H9 (cell line): ENCODE data around the gene GPC4. TPM values are rescaled to one million over a fixed set of nuclear protein-coding genes. Genes with fewer than 3 reads are reported as not detected.

ENCODE experiments used
- DNase-seq: peaks from one replicate; pipeline ENCODE4 v3.0.0-alpha.2; 2017
- H2AFZ ChIP-seq: one replicate; pipeline ENCODE4 v1.6.1; 2013; ENCODE audit warnings: mild to moderate bottlenecking, low read length, control low read depth, moderate library complexity
- H2AK5ac ChIP-seq: 2 replicates; pipeline ENCODE4 v1.6.1; 2013; ENCODE audit warnings: low read length, control low read depth, mixed read lengths; ENCODE audit not compliant: insufficient read length
- H2BK120ac ChIP-seq: one replicate; pipeline ENCODE4 v1.6.1; 2013; ENCODE audit warnings: low read depth, mild to moderate bottlenecking, low read length, control low read depth, inconsistent platforms; ENCODE audit not compliant: poor library complexity, severe bottlenecking
- H2BK12ac ChIP-seq: 2 replicates; pipeline ENCODE4 v1.6.1; 2013; ENCODE audit warnings: low read length, control low read depth, mixed read lengths, low read depth; ENCODE audit not compliant: insufficient read length
- H2BK15ac ChIP-seq: 2 replicates; pipeline ENCODE4 v1.6.1; 2013; ENCODE audit warnings: low read depth, low read length, control low read depth
- H2BK20ac ChIP-seq: one replicate; pipeline ENCODE4 v1.6.1; 2013; ENCODE audit warnings: low read depth, mild to moderate bottlenecking, low read length, control low read depth, inconsistent platforms; ENCODE audit not compliant: poor library complexity, severe bottlenecking
- H2BK5ac ChIP-seq: 2 replicates; pipeline ENCODE4 v1.6.1; 2013; ENCODE audit warnings: low read length, control low read depth, mixed read lengths; ENCODE audit not compliant: insufficient read length
- H3K14ac ChIP-seq: 2 replicates; pipeline ENCODE4 v1.6.1; 2013; ENCODE audit warnings: low read length, control low read depth; ENCODE audit not compliant: insufficient read depth
- H3K18ac ChIP-seq: 2 replicates; pipeline ENCODE4 v1.6.1; 2013; ENCODE audit warnings: low read depth, mild to moderate bottlenecking, mixed read lengths, low read length, control low read depth; ENCODE audit not compliant: insufficient read length
- H3K23ac ChIP-seq: 2 replicates; pipeline ENCODE4 v1.6.1; 2013; ENCODE audit warnings: low read length, control low read depth, mixed read lengths, low read depth; ENCODE audit not compliant: insufficient read length
- H3K23me2 ChIP-seq: 2 replicates; pipeline ENCODE4 v1.6.1; 2013; ENCODE audit warnings: low read depth, mild to moderate bottlenecking, mixed read lengths, low read length, control low read depth; ENCODE audit not compliant: insufficient read length, poor library complexity, severe bottlenecking
- H3K27ac ChIP-seq: 2 replicates; pipeline ENCODE4 v1.5.1; 2013; ENCODE audit warnings: low read length, control low read depth, mixed read lengths, low read depth; ENCODE audit not compliant: insufficient read length
- H3K27me3 ChIP-seq: 2 replicates; pipeline ENCODE4 v1.6.1; 2013; ENCODE audit warnings: low read length, control low read depth, inconsistent platforms; ENCODE audit not compliant: insufficient read depth
- H3K4ac ChIP-seq: 2 replicates; pipeline ENCODE4 v1.6.1; 2013; ENCODE audit warnings: low read depth, mild to moderate bottlenecking, control low read depth, inconsistent platforms, low read length, moderate library complexity
- H3K4me1 ChIP-seq: 2 replicates; pipeline ENCODE4 v1.6.1; 2013; ENCODE audit warnings: low read length, control low read depth, inconsistent platforms; ENCODE audit not compliant: insufficient read depth
- H3K4me2 ChIP-seq: 2 replicates; pipeline ENCODE4 v1.6.1; 2013; ENCODE audit warnings: low read length, control low read depth, mixed read lengths; ENCODE audit not compliant: insufficient read length, insufficient read depth
- H3K56ac ChIP-seq: 2 replicates; pipeline ENCODE4 v1.6.1; 2013; ENCODE audit warnings: low read depth, mild to moderate bottlenecking, mixed read lengths, low read length, control low read depth; ENCODE audit not compliant: insufficient read length
- H3K79me1 ChIP-seq: 2 replicates; pipeline ENCODE4 v1.6.1; 2013; ENCODE audit warnings: low read depth, mild to moderate bottlenecking, moderate library complexity, low read length, control low read depth, inconsistent platforms; ENCODE audit not compliant: insufficient read depth, poor library complexity, severe bottlenecking
- H3K79me2 ChIP-seq: 2 replicates; pipeline ENCODE4 v1.6.1; 2013; ENCODE audit warnings: low read length, control low read depth, inconsistent platforms; ENCODE audit not compliant: insufficient read depth
- H3K9ac ChIP-seq: 2 replicates; pipeline ENCODE4 v1.6.1; 2013; ENCODE audit warnings: low read length, control low read depth, mixed read lengths; ENCODE audit not compliant: insufficient read length; ENCODE audit errors: extremely low read depth
- H3K9me3 ChIP-seq: one replicate; pipeline ENCODE4 v1.6.1; 2013; ENCODE audit warnings: low read depth, low read length, inconsistent platforms; ENCODE audit not compliant: control insufficient read depth
- H3T11ph ChIP-seq: one replicate; pipeline ENCODE4 v1.6.1; 2013; ENCODE audit warnings: mild to moderate bottlenecking, low read length, control low read depth, inconsistent platforms
- H4K20me1 ChIP-seq: one replicate; pipeline ENCODE4 v1.6.1; 2013; ENCODE audit not compliant: control insufficient read depth, insufficient read length, insufficient read depth
- H4K5ac ChIP-seq: 2 replicates; pipeline ENCODE4 v1.6.1; 2013; ENCODE audit warnings: low read depth, mild to moderate bottlenecking, mixed read lengths, low read length, control low read depth; ENCODE audit not compliant: insufficient read length
- H4K8ac ChIP-seq: replicated peaks from 2 replicates; pipeline ENCODE4 v1.6.1; 2013; ENCODE audit warnings: low read length, control low read depth, mixed read lengths, low read depth; ENCODE audit not compliant: insufficient read length
- H4K91ac ChIP-seq: 2 replicates; pipeline ENCODE4 v1.6.1; 2013; ENCODE audit warnings: low read depth, mild to moderate bottlenecking, moderate library complexity, mixed read lengths, low read length, control low read depth; ENCODE audit not compliant: insufficient read length
- H3K27ac Mint-ChIP-seq, 3 experiments: 2 replicates in 2 of 3; 3 replicates in 1 of 3; pipeline ENCODE4 v1.8.0; 2020 to 2021; ENCODE audit warnings: mixed read lengths in 3 of 3, mild to moderate bottlenecking in 1 of 3, moderate library complexity in 1 of 3
- H3K27me3 Mint-ChIP-seq: 2 replicates; pipeline ENCODE4 v1.8.0; 2021; ENCODE audit warnings: low read depth, mild to moderate bottlenecking, moderate library complexity, mixed read lengths
- H3K36me3 Mint-ChIP-seq, 3 experiments: 2 replicates in 2 of 3; 3 replicates in 1 of 3; pipeline ENCODE4 v1.8.0; 2020 to 2021; ENCODE audit warnings: low read depth in 3 of 3, mixed read lengths in 3 of 3; ENCODE audit not compliant: insufficient read depth in 1 of 3
- H3K4me1 Mint-ChIP-seq, 2 experiments: 2 replicates each; pipeline ENCODE4 v1.8.0; 2020; ENCODE audit warnings: mixed read lengths in 2 of 2
- H3K4me3 Mint-ChIP-seq, 2 experiments: 2 replicates in 1 of 2; 3 replicates in 1 of 2; pipeline ENCODE4 v1.8.0; 2020 to 2021; ENCODE audit warnings: mild to moderate bottlenecking in 2 of 2, mixed read lengths in 2 of 2, moderate library complexity in 1 of 2
- H3K9me3 Mint-ChIP-seq, 2 experiments: 2 replicates in 1 of 2; 3 replicates in 1 of 2; pipeline ENCODE4 v1.8.0; 2020; ENCODE audit warnings: mild to moderate bottlenecking in 2 of 2, mixed read lengths in 2 of 2, moderate library complexity in 1 of 2
- WGBS: extraction: QIAGEN DNeasy Blood & Tissue Kit; methylation state at CpG from one replicate; pipeline ENCODE4 v1.1.7; 2013; ENCODE audit warnings: missing lambda C conversion rate, low lambda C conversion rate, mixed read lengths; ENCODE audit not compliant: insufficient read length; ENCODE audit errors: extremely low coverage; 5-methylcytosine and 5-hydroxymethylcytosine counted together
- total RNA-seq: library from RNA; stranded (reverse); gene quantifications from 2 replicates; pipeline ENCODE4 v1.2.1, GENCODE V29; 2021
- TF ChIP-seq, protein P1 (sequence below): fragments of 200-600 bp; sonication (generic); conservative IDR thresholded peaks from 3 replicates; pipeline ENCODE4 v1.8.0; 2021; ENCODE audit warnings: antibody characterized with exemption, mild to moderate bottlenecking

GPC4 gene
- total RNA-seq, 1 experiment from 2014 or later = 416 TPM

DNA sequence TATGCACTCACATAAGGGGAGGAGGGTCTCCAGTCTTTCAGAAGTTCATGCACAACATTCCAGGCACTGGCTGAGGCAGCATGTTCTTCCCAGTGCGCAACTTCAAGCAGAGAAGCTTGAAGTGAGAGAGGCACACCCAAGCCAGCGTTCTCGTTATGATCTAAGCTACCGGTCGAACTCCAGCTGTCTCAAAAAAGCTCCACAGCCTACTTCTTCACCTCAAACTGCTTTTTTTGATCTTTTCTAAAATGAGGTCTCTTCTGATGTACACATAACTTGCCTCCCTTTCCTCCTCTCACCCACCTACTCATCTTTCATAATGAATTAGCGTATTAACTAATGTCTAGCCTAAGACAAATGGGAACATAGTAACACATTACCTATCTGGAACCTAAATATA lies 25.3 kb downstream of the GPC4 start:
- no CpG with 5 or more reads among the region's 6 CpGs for WGBS

More for the DNA sequence above, 25.3 kb downstream of the GPC4 start:
- Histone ChIP-seq H3K4me2 (no peak overlapping the region), H3K27me3 (no peaks in the 10 kb centered on the region), H3K79me1 (peaks cover 10% of the 10 kb centered on the region), H2BK12ac (no peak overlapping the region), H3K79me2 (peaks cover 77% of the 10 kb centered on the region), H2BK5ac (no peak overlapping the region), H2AK5ac (no peak overlapping the region), H3K4me1 (peaks cover 22% of the 10 kb centered on the region), H2AFZ (no peak overlapping the region), H4K91ac (no peak overlapping the region), H3K23ac (no peak overlapping the region), H3K27ac (no peak overlapping the region), H3K23me2 (no peaks in the 10 kb centered on the region), H3K9ac (no peak overlapping the region), H3K18ac (no peak overlapping the region), H3K56ac (no peak overlapping the region), H3K4ac (no peak overlapping the region), H2BK20ac (no peak overlapping the region), H2BK15ac (no peak overlapping the region), H2BK120ac (no peak overlapping the region), H3K14ac (no peak overlapping the region; the same call in 1 of the 2 replicates), H4K20me1 (no peaks in the 10 kb centered on the region), H4K8ac (no peak overlapping the region), H3K9me3 (no peaks in the 10 kb centered on the region), H4K5ac (no peak overlapping the region), H3T11ph (no peak overlapping the region)
- Mint-ChIP-seq H3K9me3 (no peaks in the 10 kb centered on the region), H3K27ac (peak overlapping the region in 1 of 3 experiments; percentile 5; a peak in 3 of 7 replicates), H3K27me3 (no peaks in the 10 kb centered on the region), H3K36me3 (peaks cover 4 to 54% (median 37%) of the 10 kb centered on the region in 3 experiments; a peak in 5 of 7 replicates), H3K4me3 (no peak overlapping the region), H3K4me1 (peaks cover 83 to 85% of the 10 kb centered on the region in 2 experiments)
- TF ChIP-seq, protein P1, sequence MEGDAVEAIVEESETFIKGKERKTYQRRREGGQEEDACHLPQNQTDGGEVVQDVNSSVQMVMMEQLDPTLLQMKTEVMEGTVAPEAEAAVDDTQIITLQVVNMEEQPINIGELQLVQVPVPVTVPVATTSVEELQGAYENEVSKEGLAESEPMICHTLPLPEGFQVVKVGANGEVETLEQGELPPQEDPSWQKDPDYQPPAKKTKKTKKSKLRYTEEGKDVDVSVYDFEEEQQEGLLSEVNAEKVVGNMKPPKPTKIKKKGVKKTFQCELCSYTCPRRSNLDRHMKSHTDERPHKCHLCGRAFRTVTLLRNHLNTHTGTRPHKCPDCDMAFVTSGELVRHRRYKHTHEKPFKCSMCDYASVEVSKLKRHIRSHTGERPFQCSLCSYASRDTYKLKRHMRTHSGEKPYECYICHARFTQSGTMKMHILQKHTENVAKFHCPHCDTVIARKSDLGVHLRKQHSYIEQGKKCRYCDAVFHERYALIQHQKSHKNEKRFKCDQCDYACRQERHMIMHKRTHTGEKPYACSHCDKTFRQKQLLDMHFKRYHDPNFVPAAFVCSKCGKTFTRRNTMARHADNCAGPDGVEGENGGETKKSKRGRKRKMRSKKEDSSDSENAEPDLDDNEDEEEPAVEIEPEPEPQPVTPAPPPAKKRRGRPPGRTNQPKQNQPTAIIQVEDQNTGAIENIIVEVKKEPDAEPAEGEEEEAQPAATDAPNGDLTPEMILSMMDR = no peak
- no peak for DNase-seq
